Stomach (tissue), 4 donors: ENCODE measurements around the gene PSMD7.

ENCODE experiments used
- CTCF ChIP-seq, 7 experiments: fragments of 450-650 bp in 4 of 7; fragments of 200-600 bp in 3 of 7; sonication (generic) in 3 of 7; IDR thresholded peaks; one replicate each; pipeline ENCODE4 v1.5.1; 2016 to 2019; ENCODE audit warnings: antibody characterized with exemption in 7 of 7, control low read depth in 2 of 7, mild to moderate bottlenecking in 1 of 7
- POLR2A ChIP-seq, 4 donors: fragments of 450-650 bp; IDR thresholded peaks; one replicate each; pipeline ENCODE4 v1.6.1; 2016; ENCODE audit warnings: antibody characterized with exemption in 4 of 4, control low read depth in 2 of 4, mild to moderate bottlenecking in 1 of 4, moderate library complexity in 1 of 4
- POLR2AphosphoS5 ChIP-seq, 3 donors: sonication (generic); formaldehyde crosslinking; IDR thresholded peaks; one replicate each; pipeline ENCODE4 v1.6.1; 2016; ENCODE audit warnings: antibody characterized with exemption in 3 of 3

- TF ChIP-seq POLR2AphosphoS5 (IDR thresholded peaks at IDR 0.05) (no peak), CTCF (IDR thresholded peaks at IDR 0.05) (no peak), POLR2A (IDR thresholded peaks at IDR 0.05) (no peak)
Measured at GRCh38 chr16:74290356-74290755, 6.3 kb upstream of the PSMD7 start.
